HG03575 (cell line): ENCODE measurements around the gene SLC23A2.

Source experiments
- ATAC-seq: cut with Tn5 transposase; IDR thresholded peaks from one replicate; pipeline ENCODE4 v1.9.1; 2021; ENCODE audit not compliant: unreplicated experiment, insufficient number of reproducible peaks, low FRiP score; ENCODE audit errors: extremely low read depth

The SLC23A2 gene

DNA sequence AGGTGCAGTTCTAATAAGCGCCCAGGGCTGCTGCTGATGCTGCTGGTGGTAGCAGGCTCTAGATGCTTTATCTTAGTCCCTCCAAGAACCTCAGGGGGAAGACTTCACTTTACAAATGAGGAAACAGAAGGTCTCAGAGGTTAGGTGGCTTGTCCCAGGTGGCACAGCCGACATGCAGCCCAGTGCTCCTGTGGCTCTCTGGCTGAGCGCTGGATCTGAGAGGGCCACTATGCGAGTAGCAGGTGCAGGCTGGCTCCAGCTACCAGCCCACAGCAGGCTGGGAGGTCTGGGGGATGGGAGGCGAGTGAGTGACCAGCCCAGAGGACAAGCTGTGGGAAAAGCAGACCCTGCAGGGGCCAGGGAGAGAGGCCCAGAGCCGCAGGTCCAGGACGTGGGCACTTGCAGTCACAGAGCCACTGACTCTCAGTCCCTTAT, 188.7 kb downstream of the SLC23A2 start:
- no peak for ATAC-seq

DNA sequence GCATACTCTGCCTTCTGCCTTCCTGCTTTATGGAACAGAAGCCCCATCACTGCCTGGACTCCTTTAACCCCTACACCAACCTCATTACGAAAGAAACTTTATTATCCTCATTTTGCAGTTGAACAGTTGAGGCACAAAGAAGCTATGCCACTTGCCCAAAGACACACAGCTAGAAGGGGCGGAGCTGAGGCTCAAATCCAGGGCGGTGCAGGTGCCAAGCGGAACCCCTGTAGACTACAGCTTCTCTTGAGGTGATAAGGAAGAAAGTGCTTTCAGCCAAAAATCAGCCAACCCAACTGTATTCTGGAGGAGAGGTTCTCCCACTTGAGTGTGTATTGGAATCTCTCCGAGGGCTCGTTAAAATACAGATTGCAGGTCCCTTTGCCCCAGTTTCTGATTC, 189.1 kb downstream of the SLC23A2 start:
- no peak for ATAC-seq

DNA sequence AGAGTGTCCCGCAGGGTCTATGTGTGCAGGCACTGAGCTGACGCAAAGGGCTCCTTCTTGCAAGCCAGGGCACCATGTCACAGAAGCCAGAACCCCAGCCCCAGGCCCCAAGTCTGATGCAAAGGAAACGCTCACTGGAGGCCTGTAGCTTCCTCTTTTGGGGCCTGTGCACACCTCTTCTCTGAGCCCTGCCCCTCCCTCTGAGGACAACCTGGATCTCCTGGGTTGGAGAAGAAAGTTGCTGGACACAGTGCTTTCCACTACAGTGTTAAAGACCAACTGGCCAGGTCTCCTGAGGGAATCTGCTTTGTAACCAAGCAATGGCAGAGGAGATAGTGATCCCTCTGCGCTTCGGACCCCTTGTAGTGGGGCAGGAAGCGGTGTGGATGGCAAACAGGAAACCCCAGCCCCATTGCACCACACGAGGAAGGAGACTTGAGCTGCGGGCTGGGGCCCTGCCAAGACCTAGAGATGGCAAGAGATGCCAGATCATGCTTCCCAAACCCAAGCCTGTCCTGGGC, 189.6 kb downstream of the SLC23A2 start:
- no peak for ATAC-seq

DNA sequence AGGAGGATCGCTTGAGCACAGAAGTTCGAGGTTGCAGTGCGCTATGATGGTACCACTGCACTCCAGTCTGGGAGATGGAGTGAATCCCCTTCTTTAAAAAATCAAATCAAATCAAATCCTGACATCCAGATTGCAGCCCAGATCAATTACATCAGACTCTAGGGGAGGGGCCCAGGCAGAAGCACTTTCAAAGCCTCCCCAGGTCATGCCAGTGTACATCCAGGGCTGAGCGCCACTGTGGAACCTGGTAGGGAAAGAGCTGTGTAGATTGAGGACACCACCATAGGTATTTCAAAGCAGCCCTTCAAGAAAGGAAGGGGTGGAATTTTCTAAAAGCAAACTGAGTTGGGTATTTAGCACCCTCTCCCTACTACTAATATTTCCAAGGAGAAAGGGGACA, 190.1 kb downstream of the SLC23A2 start:
- no peak for ATAC-seq

DNA sequence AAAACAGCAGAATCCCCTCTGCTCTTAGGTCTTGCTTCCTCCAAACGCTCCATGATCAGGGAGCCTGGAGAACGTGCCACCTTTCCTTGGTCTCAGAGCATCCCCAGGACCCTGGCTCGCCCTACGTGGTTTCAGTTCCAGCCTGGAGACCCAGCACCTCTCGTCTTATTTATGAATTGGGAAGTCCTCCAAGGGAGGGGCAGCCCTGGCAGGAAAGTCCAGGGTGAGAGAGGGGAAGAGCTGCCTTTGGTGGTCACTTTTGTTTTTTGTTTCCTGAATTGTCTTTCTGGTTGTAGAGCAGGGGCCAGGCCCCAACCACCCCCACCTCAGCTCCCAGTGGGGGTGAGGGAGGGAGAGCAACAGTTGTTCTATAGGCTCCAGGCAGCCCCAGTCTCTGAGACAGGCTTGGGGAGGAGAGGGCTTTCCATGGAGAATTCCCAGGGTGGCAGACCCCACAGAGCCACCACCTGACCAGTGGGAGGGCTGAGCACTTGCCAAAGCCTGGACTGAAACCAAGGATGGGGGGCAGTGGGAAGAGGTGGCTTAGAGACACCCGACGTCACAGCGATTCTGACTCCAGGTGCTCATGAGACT, 190.8 kb downstream of the SLC23A2 start:
- ATAC-seq, result no peak

DNA sequence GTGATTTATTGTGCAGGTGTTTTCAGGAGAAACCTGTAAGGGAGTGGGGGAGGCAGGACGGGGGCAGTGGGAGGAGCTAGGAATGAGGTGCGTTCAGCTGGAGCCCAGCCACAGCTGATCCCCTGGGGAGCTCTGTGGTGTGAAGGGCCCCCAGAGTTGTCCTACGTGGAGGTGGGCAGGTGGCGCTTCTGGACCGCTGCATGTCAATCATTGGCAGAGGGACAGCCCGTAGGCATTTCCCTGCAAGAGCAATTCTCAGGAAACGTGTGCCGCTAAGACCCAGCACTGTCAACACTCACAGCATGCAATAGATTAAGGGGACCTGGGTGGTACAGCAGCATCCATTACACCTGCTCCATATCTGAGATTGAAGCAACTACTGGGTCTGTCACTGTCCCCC, 191.6 kb downstream of the SLC23A2 start:
- no peak for ATAC-seq

DNA sequence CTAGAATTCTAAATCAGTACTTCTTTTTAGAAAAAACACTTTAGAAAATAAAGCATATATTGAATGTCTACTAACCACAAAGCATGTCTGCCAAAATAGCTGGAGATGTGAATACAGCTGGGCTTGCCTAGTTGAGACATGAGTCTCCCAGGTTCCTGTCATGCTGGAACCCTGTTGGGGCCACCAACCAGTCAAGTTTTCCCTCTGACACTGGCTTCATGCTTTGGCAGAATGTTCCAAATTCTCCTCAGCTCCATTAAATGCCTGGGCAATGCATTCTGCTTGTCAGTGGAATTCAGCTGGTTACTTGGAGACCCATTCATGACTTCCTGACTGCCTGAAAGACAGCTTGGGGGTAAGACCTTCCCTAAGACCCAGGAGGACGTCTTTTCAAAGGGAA, 192.4 kb downstream of the SLC23A2 start:
- ATAC-seq, result no peak

DNA sequence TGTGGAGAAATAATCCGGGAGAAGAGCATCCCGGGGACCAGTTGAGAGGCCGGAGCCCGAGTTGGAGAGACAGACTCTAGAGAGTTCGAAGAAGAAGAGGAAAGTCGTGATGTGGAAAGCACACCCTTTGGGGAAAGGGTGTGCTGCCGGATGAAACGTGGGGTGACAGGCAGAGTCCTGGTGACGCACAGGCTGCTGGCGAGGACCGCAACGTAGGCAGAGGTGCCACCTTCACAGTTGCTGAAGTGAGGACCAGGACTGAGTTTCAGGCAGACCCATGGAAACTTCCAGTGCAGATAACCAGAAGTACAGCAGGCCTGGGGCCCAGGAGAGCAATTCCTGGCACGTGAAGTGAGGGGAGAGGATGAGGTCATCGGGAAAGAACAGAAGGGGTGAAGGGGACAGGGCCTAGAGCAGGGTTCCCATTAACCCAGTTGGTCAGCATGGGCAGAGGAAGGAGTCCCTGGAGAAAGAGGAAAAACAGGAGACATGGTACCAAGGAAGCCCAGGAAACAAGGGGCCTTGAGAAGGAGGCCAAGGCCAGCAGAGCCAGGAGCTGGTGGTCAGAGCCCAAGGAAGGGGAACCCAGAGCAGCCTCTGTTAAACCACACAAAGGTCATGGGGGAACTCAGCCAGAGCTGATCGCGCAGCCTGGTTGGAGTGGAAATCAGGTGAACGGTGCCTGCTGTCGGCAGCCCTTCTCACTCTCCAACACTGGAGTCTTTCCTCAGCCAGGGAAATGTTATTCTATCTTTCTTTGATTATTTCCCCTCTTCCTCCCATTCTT, 195.5 kb downstream of the SLC23A2 start:
- no peak for ATAC-seq

DNA sequence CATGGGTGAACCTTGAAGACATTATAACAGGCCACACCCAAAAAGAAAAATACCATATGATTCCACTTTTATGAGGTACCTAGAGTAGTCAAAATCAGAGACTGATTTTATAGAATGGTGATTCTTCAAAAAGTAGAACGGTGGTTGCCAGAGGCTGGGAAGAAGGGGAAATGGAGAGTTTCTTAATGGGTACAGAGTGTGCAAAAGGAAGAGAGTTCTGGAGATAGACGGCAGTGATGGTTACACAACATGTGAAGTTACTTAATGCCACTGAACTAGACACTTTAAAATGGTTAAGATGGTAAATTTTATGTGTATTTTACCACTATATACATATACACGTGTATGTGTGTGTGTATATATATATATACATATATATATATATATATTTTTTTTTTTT, 198.8 kb downstream of the SLC23A2 start:
- no peak for ATAC-seq
